Osteoblast (primary cell): ENCODE results near the gene CTNND2. TPM values are rescaled to one million over a fixed set of nuclear protein-coding genes. Genes with fewer than 3 reads are reported as not detected.

Experiments used
- DNase-seq: peaks from one replicate; pipeline ENCODE4 v3.0.0; 2011; ENCODE audit warnings: low spot score, mixed read lengths; ENCODE audit not compliant: insufficient read length; ENCODE audit errors: missing footprints
- H2AFZ ChIP-seq: 2 replicates; pipeline ENCODE4 v1.6.0; 2011; ENCODE audit warnings: mild to moderate bottlenecking, low read length
- H3K27ac ChIP-seq: 2 replicates; pipeline ENCODE4 v1.5.1; 2011; ENCODE audit warnings: mild to moderate bottlenecking, low read depth, low read length, moderate library complexity
- H3K27me3 ChIP-seq: 2 replicates; pipeline ENCODE4 v1.6.0; 2012; ENCODE audit warnings: mild to moderate bottlenecking, control low read depth, inconsistent platforms, low read length, moderate library complexity; ENCODE audit not compliant: insufficient read depth
- H3K36me3 ChIP-seq: 2 replicates; pipeline ENCODE4 v1.5.1; 2011; ENCODE audit warnings: mild to moderate bottlenecking, low read length, control low read depth, moderate library complexity; ENCODE audit not compliant: insufficient read depth
- H3K4me1 ChIP-seq: 2 replicates; pipeline ENCODE4 v1.5.1; 2011; ENCODE audit warnings: mild to moderate bottlenecking, low read length, control low read depth, moderate library complexity; ENCODE audit not compliant: insufficient read depth
- H3K4me2 ChIP-seq: 2 replicates; pipeline ENCODE4 v1.6.0; 2011; ENCODE audit warnings: mild to moderate bottlenecking, low read length; ENCODE audit not compliant: insufficient read depth
- H3K4me3 ChIP-seq: fragments of 200-600 bp; sonication (generic); 3 replicates; pipeline ENCODE4 v1.5.1; 2012; ENCODE audit warnings: mild to moderate bottlenecking, low read length, inconsistent platforms; ENCODE audit not compliant: insufficient read depth
- H3K79me2 ChIP-seq: 2 replicates; pipeline ENCODE4 v1.6.0; 2012; ENCODE audit warnings: mild to moderate bottlenecking, low read length, control low read depth, inconsistent platforms; ENCODE audit not compliant: insufficient read depth
- H3K9me3 ChIP-seq: 2 replicates; pipeline ENCODE4 v1.5.1; 2011; ENCODE audit warnings: low read depth, low read length, control low read depth
- H4K20me1 ChIP-seq: 2 replicates; pipeline ENCODE4 v1.6.0; 2012; ENCODE audit warnings: mild to moderate bottlenecking, low read length, control low read depth; ENCODE audit not compliant: insufficient read depth
- total RNA-seq: library from RNA; depleted of rRNA; stranded (reverse); fragments of >200 nt; gene quantifications from 2 replicates; pipeline ENCODE4 v1.2.3, GENCODE V29; 2012
- TF ChIP-seq, protein P1 (sequence below): IDR thresholded peaks from 2 replicates; pipeline ENCODE4 v1.5.1; 2011; ENCODE audit warnings: mild to moderate bottlenecking, low read depth, low read length, moderate library complexity; ENCODE audit errors: extremely low read depth

The CTNND2 gene
- total RNA-seq, 1 donor, result not detected

DNA sequence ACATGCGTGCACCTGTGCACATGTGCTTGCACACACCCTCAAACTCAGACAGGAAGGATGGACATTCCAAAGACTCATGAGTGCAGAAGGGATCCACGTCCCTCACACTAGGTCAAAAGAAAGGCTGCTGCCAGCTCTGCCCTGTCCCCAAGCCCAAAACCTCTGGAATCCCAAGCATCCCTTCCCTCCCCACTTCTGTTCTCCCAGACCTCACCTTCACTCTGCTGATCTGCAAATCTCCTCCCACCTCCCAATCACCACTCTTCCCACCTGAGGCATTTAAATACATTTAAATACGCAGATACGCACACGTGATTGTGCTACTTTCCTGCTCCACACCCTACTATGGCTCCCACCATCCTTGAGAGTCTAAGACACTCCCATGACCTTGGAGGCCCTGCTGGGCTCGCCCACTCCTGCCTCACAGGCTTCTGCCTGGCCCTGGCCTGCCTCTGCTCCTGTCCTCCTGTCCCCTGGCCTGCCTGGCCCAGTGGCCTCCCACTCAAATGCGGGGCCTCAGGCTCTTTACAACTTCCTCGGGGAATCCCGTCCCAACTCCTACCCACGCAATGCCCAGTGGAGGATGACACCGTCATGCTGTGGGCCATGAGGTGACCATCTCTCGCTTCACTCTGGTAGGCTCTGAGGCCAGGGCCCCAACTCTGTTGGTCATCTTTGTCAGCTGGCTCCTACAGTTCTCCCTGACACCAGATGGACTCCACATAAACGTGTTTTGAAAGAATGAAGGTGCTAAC, 664.8 kb downstream of the CTNND2 start:
- H4K20me1 ChIP-seq, result no peaks in the 10 kb centered on the region
- H3K4me3 ChIP-seq, result no peak overlapping the region
- H2AFZ ChIP-seq, result no peak overlapping the region
- H3K36me3 ChIP-seq, result no peaks in the 10 kb centered on the region
- no peaks in the 10 kb centered on the region for H3K4me1 ChIP-seq
- H3K79me2 ChIP-seq, result no peaks in the 10 kb centered on the region
- peaks cover 5% of the 10 kb centered on the region for H3K9me3 ChIP-seq
- no peak overlapping the region for H3K4me2 ChIP-seq
- no peaks in the 10 kb centered on the region for H3K27me3 ChIP-seq
- TF ChIP-seq, protein P1, sequence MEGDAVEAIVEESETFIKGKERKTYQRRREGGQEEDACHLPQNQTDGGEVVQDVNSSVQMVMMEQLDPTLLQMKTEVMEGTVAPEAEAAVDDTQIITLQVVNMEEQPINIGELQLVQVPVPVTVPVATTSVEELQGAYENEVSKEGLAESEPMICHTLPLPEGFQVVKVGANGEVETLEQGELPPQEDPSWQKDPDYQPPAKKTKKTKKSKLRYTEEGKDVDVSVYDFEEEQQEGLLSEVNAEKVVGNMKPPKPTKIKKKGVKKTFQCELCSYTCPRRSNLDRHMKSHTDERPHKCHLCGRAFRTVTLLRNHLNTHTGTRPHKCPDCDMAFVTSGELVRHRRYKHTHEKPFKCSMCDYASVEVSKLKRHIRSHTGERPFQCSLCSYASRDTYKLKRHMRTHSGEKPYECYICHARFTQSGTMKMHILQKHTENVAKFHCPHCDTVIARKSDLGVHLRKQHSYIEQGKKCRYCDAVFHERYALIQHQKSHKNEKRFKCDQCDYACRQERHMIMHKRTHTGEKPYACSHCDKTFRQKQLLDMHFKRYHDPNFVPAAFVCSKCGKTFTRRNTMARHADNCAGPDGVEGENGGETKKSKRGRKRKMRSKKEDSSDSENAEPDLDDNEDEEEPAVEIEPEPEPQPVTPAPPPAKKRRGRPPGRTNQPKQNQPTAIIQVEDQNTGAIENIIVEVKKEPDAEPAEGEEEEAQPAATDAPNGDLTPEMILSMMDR, result no peak
- DNase-seq, result peak; percentile 17
- H3K27ac ChIP-seq, result no peak overlapping the region

DNA sequence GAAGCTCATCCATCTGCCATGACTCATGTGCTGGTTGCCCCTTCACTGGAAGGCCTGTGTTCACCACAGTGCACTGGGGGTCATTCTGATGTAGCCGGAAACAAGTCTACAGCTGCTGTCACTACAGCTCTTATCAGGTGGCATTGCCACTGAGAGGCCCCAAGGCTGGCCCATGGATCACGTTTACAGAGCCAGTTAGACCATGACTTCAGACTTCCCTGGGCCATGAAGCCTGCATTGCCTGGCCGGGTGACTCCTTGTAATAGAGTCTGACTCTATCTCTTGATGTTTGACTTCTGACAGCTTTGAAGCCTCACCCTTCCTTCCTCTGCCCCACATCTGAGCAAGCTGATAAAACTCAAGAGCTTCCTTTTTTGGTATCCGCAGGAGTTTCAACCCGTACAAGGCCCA, 669.7 kb downstream of the CTNND2 start:
- Histone ChIP-seq H3K4me2 (no peak overlapping the region), H3K9me3 (no peaks in the 10 kb centered on the region), H4K20me1 (no peaks in the 10 kb centered on the region), H3K79me2 (no peaks in the 10 kb centered on the region), H3K27me3 (no peaks in the 10 kb centered on the region), H3K27ac (no peak overlapping the region), H3K4me1 (no peaks in the 10 kb centered on the region), H3K36me3 (no peaks in the 10 kb centered on the region), H2AFZ (no peak overlapping the region), H3K4me3 (no peak overlapping the region)
- no peak for DNase-seq
- TF ChIP-seq, protein P1, result no peak

DNA sequence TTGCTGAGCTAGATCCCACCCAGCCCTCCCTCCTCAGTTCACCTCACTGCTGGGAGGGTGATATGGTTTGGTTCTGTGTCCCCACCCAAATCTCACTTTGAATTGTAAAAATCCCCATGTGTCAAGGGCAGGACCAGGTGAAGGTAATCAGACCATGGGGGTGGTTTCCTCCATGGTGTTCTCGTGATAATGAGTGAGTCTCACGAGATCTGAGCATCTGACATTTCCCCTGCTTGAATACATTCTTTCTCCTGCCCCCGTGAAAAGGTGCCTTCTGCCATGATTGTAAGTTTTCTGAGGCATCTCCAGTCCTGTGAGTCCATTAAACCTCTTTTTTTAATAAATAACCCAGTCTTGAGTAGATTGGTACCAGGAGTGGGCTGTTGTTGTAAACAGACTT, 673.4 kb downstream of the CTNND2 start:
- Histone ChIP-seq H3K36me3 (no peaks in the 10 kb centered on the region), H2AFZ (no peak overlapping the region), H3K27ac (no peak overlapping the region), H3K4me3 (no peak overlapping the region), H3K4me2 (no peak overlapping the region), H3K27me3 (no peaks in the 10 kb centered on the region), H3K79me2 (no peaks in the 10 kb centered on the region), H3K4me1 (no peaks in the 10 kb centered on the region), H3K9me3 (no peaks in the 10 kb centered on the region), H4K20me1 (no peaks in the 10 kb centered on the region)
- DNase-seq, result no peak
- TF ChIP-seq, protein P1, result no peak

DNA sequence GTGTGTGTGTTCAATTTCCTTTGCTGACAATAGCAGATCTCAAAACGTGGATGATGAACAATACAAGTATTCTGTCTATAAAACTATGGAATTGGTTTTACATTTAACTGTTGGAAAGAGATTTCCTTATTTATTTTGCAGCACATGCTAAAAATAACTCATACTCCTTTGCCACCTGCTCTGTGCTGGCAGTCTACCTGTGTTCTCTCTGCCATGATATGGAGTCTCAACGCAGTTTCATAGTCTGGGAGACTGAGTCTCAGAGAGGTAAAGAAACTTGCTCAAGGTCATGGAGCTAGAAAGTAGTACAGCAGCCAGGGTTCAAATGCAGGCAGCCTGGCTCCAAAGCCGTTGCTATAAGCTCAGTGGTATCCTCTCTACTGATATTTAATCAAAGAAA, 677.2 kb downstream of the CTNND2 start:
- Histone ChIP-seq H3K4me3 (no peak overlapping the region), H3K4me2 (no peak overlapping the region), H3K79me2 (no peaks in the 10 kb centered on the region), H3K9me3 (no peaks in the 10 kb centered on the region), H3K27ac (no peak overlapping the region), H3K36me3 (no peaks in the 10 kb centered on the region), H3K27me3 (no peaks in the 10 kb centered on the region), H3K4me1 (no peaks in the 10 kb centered on the region), H2AFZ (no peak overlapping the region), H4K20me1 (no peaks in the 10 kb centered on the region)
- TF ChIP-seq, protein P1, result no peak
- no peak for DNase-seq
